HepG2 (cell line): Measurements from ENCODE around the gene RNU5B-1. TPM values are rescaled to one million over a fixed set of nuclear protein-coding genes. Genes with fewer than 3 reads are reported as not detected.

Experiments used
- ATAC-seq: fragments of 200-7000 bp; cut with Tn5 transposase; 3 replicates; pipeline ENCODE4 v1.9.1; 2020; ENCODE audit warnings: mild to moderate bottlenecking, moderate library complexity
- BruUV-seq: library from RNA; stranded (reverse); fragments of 400-500 nt; replicated peaks from 2 replicates; lab custom pipeline; 2021; lab: Mats Ljungman, UMichigan
- CTCF ChIA-PET: fragments of 300-600 bp; formaldehyde crosslinking; extraction: SDS; loops from one replicate; lab custom pipeline; 2021; ENCODE audit warnings: low total read pairs, inconsistent platforms, low intra/inter-chr PET ratio; lab: Yijun Ruan, JAX
- POLR2A ChIA-PET: fragments of 350-600 bp; sonication (Branson Sonifier 250); formaldehyde crosslinking; loops from one replicate; lab custom pipeline; 2020; ENCODE audit warnings: antibody characterized with exemption, inconsistent platforms; lab: Yijun Ruan, JAX
- DNase-seq: peaks from one replicate; pipeline ENCODE4 v3.0.0-alpha.2; 2015; ENCODE audit warnings: low spot score
- FAIRE-seq: peaks from 3 replicates; lab custom pipeline; 2011; peaks lifted over from hg19 to GRCh38; lab: Jason Lieb, UNC
- H2AFZ ChIP-seq: one replicate; pipeline ENCODE4 v1.6.1; 2011; ENCODE audit warnings: low read length, inconsistent platforms
- H3K27ac ChIP-seq: fragments of 300-600 bp; 3 replicates; pipeline ENCODE4 v1.8.0; 2011; ENCODE audit warnings: mixed run types, mild to moderate bottlenecking, mixed read lengths, low read length, inconsistent platforms; ENCODE audit not compliant: insufficient read depth; ENCODE audit errors: extremely low read length
- H3K27me3 ChIP-seq, 2 experiments: fragments of 200-600 bp in 1 of 2; 2 replicates in 1 of 2; 3 replicates in 1 of 2; pipeline versions ENCODE4 v1.6.0 to v1.8.0; 2011; ENCODE audit warnings: low read length in 2 of 2, mild to moderate bottlenecking in 2 of 2, moderate library complexity in 2 of 2, inconsistent platforms in 1 of 2; ENCODE audit not compliant: insufficient read depth in 2 of 2, control insufficient read depth in 1 of 2
- H3K36me3 ChIP-seq, 2 experiments: fragments of 200-600 bp in 1 of 2; replicated peaks in 1 of 2; 2 replicates in 1 of 2; 3 replicates in 1 of 2; pipeline versions ENCODE4 v1.5.1 to v1.8.0; 2011; ENCODE audit warnings: low read length in 2 of 2, inconsistent platforms in 1 of 2; ENCODE audit not compliant: insufficient read depth in 2 of 2, control insufficient read depth in 1 of 2
- H3K4me1 ChIP-seq: 2 replicates; pipeline ENCODE4 v1.5.1; 2012; ENCODE audit warnings: low read length, inconsistent platforms; ENCODE audit not compliant: insufficient read depth
- H3K4me2 ChIP-seq: 2 replicates; pipeline ENCODE4 v1.6.0; 2011; ENCODE audit warnings: low read depth, low read length, inconsistent platforms
- H3K4me3 ChIP-seq, 3 experiments: fragments of 200-600 bp in 1 of 3; sonication (generic), shearing (Covaris generic) in 1 of 3; replicated peaks in 1 of 3; 2 replicates each; pipeline ENCODE4 v1.5.1; 2011 to 2016; ENCODE audit warnings: low read length in 3 of 3, inconsistent platforms in 2 of 3, low read depth in 2 of 3, mild to moderate bottlenecking in 2 of 3, control low read depth in 1 of 3, mixed read lengths in 1 of 3; ENCODE audit not compliant: insufficient read depth in 1 of 3
- H3K79me2 ChIP-seq: one replicate; pipeline ENCODE4 v1.6.1; 2011; ENCODE audit warnings: low read length, inconsistent platforms; ENCODE audit not compliant: insufficient read depth
- H3K9ac ChIP-seq: 2 replicates; pipeline ENCODE4 v1.6.0; 2011; ENCODE audit warnings: mild to moderate bottlenecking, low read depth, low read length, inconsistent platforms; ENCODE audit not compliant: insufficient read depth
- H3K9me3 ChIP-seq: 2 replicates; pipeline ENCODE4 v1.5.1; 2012; ENCODE audit warnings: mild to moderate bottlenecking, low read length
- H4K20me1 ChIP-seq: 2 replicates; pipeline ENCODE4 v1.6.0; 2011; ENCODE audit warnings: inconsistent platforms, mild to moderate bottlenecking, low read length, moderate library complexity; ENCODE audit not compliant: insufficient read depth
- AHR ChIP-seq: IDR thresholded peaks from 2 replicates; pipeline ENCODE4 v1.6.1; 2018; ENCODE audit warnings: missing genetic modification reagents, missing compliant biosample characterization
- CCDC6 ChIP-seq: sonication (generic); formaldehyde crosslinking; IDR thresholded peaks from 2 replicates; pipeline ENCODE4 v1.8.1; 2022; ENCODE audit warnings: mild to moderate bottlenecking, missing genetic modification reagents, moderate library complexity
- CERS6 ChIP-seq: sonication (generic); formaldehyde crosslinking; IDR thresholded peaks from 2 replicates; pipeline ENCODE4 v1.5.0; 2020; ENCODE audit warnings: missing genetic modification reagents
- DMAP1 ChIP-seq: IDR thresholded peaks from 2 replicates; pipeline ENCODE4 v1.6.1; 2016
- GMEB1 ChIP-seq: sonication (generic); formaldehyde crosslinking; IDR thresholded peaks from 2 replicates; pipeline ENCODE4 v1.5.1; 2020; ENCODE audit warnings: missing genetic modification reagents, mild to moderate bottlenecking, borderline replicate concordance
- HMG20A ChIP-seq: IDR thresholded peaks from 2 replicates; pipeline ENCODE4 v1.6.1; 2016; ENCODE audit warnings: borderline replicate concordance
- HOXD1 ChIP-seq: sonication (generic); formaldehyde crosslinking; IDR thresholded peaks from 2 replicates; pipeline ENCODE4 v1.5.0; 2020; ENCODE audit warnings: missing genetic modification reagents
- POLR2A ChIP-seq, 2 experiments: IDR thresholded peaks; 2 replicates each; pipeline ENCODE4 v1.6.1; 2011; ENCODE audit warnings: low read depth in 2 of 2, low read length in 2 of 2, mild to moderate bottlenecking in 1 of 2, moderate library complexity in 1 of 2; ENCODE audit not compliant: insufficient read depth in 1 of 2
- TFDP2 ChIP-seq: sonication (generic); formaldehyde crosslinking; IDR thresholded peaks from 2 replicates; pipeline ENCODE4 v1.4.0; 2020; ENCODE audit warnings: missing genetic modification reagents
- ZNF235 ChIP-seq: sonication (generic); formaldehyde crosslinking; IDR thresholded peaks from 2 replicates; pipeline ENCODE4 v1.8.1; 2023; ENCODE audit warnings: mild to moderate bottlenecking, missing genetic modification reagents, borderline replicate concordance
- ZNF276 ChIP-seq: sonication (generic); formaldehyde crosslinking; IDR thresholded peaks from 2 replicates; pipeline ENCODE4 v1.4.0; 2020; ENCODE audit warnings: mild to moderate bottlenecking, low read depth, missing genetic modification reagents
- ZNF329 ChIP-seq: sonication (generic); formaldehyde crosslinking; IDR thresholded peaks from 2 replicates; pipeline ENCODE4 v1.9.0; 2021; ENCODE audit warnings: low read depth, mild to moderate bottlenecking, missing genetic modification reagents
- ZNF337 ChIP-seq: sonication (generic); formaldehyde crosslinking; IDR thresholded peaks from 2 replicates; pipeline ENCODE4 v1.5.1; 2020; ENCODE audit warnings: missing genetic modification reagents, low read depth, mild to moderate bottlenecking, borderline replicate concordance
- ZNF546 ChIP-seq: sonication (generic); formaldehyde crosslinking; conservative IDR thresholded peaks from 2 replicates; pipeline ENCODE4 v1.8.1; 2023; ENCODE audit warnings: mild to moderate bottlenecking, missing genetic modification reagents
- ZNF740 ChIP-seq: sonication (generic); formaldehyde crosslinking; IDR thresholded peaks from 2 replicates; pipeline ENCODE4 v1.4.0; 2020; ENCODE audit warnings: missing genetic modification reagents
- WGBS: methylation state at CpG from one replicate; pipeline ENCODE4 v1.1.6; 2017; ENCODE audit warnings: low lambda C conversion rate; 5-methylcytosine and 5-hydroxymethylcytosine counted together
- in situ Hi-C: cut with HindIII; loops from 2 replicates; pipeline ENCODE4 v1.10.0; 2017; ENCODE audit warnings: low pct_unique_long_range_greater_than_20kb; ENCODE audit not compliant: extremely low pct_ligation_motif_present
- intact Hi-C: fragments of 100-400 bp; cut with micrococcal nuclease; formaldehyde crosslinking; loops from one replicate; pipeline ENCODE4 v1.10.0; 2022; ENCODE audit not compliant: unreplicated experiment
- polyA plus RNA-seq, 8 experiments: library from polyadenylated mRNA; depleted of rRNA in 3 of 8; stranded (reverse) in 7 of 8; unstranded in 1 of 8; fragments of >200 nt; fragmentation: Illumina TruSeq in 4 of 8; extraction: Trizol in 4 of 8; gene quantifications; 2 replicates each; pipeline versions ENCODE4 v1.2.1 to v1.2.3, GENCODE V29; 2011 to 2016; ENCODE audit warnings: low read depth in 4 of 8, missing spikeins in 1 of 8, mixed read lengths in 1 of 8; ENCODE audit not compliant: insufficient read depth in 1 of 8
- total RNA-seq, 5 experiments: library from RNA; depleted of rRNA; stranded (reverse); fragments of >200 nt; fragmentation: Illumina TruSeq; extraction: Trizol; gene quantifications; 2 replicates each; pipeline ENCODE4 v1.2.3, GENCODE V29; 2016; ENCODE audit warnings: low read depth in 1 of 5

Gene RNU5B-1
- total and polyA plus RNA-seq, 2 of the 13 experiments (the other 11 are each of a cell fraction or from before 2014, with no cell fraction given): 1,646 TPM; not detected in 1

- TF ChIP-seq GMEB1 (CRISPR knock-in tag): peak; percentile 65; the same call in 1 of the 2 replicates
- TF ChIP-seq ZNF337: no peak
- no peak; the same call in 1 of the 2 replicates for TF ChIP-seq ZNF235
Measured at GRCh38 chr15:65286069-65286703, 18.3 kb upstream of the RNU5B-1 start (continued).

- no peaks in the 10 kb centered on the region for H4K20me1 ChIP-seq
- H3K4me1 ChIP-seq: peaks cover 46% of the 10 kb centered on the region
- POLR2A ChIA-PET: interaction anchor here (0.6 to 3.8 kb wide), 11 partner anchors 10 to 615 kb away, joined by 3 to 46 read pairs (median 4); partner anchors contain the start of genes CLPX, RNU5B-1 and SLC51B
- H3K27me3 ChIP-seq: no peaks in the 10 kb centered on the region; a peak in 1 of 5 replicates
- peak within 1 kb of the TSS; percentile 70 for H2AFZ ChIP-seq
- CTCF ChIA-PET: no interaction called here
- H3K9me3 ChIP-seq: no peaks in the 10 kb centered on the region
- H3K36me3 ChIP-seq: no peaks in the 10 kb centered on the region
- intact Hi-C loops (no loop called here), in situ Hi-C loops (no loop called here)
- H3K9ac ChIP-seq: peak within 1 kb of the TSS; percentile 75
- ATAC-seq (peak; percentile 94), FAIRE-seq (no peak), DNase-seq (peak; percentile 80)
- H3K27ac ChIP-seq: peak within 1 kb of the TSS; percentile 88
- H3K79me2 ChIP-seq: no peaks in the 10 kb centered on the region
- TSS peak; percentile 71 for BruUV-seq
- H3K4me2 ChIP-seq: peak within 1 kb of the TSS; percentile 93
- WGBS: 15% methylated on average over 9 of the region's 62 CpGs
- peak within 1 kb of the TSS; percentile 53 to 82 (median 78) for H3K4me3 ChIP-seq
- TF ChIP-seq ZNF329: peak; percentile 68; the same call in 1 of the 2 replicates
- TF ChIP-seq CCDC6 (CRISPR knock-in tag): peak; percentile 77; the same call in 1 of the 2 replicates
- no peak for TF ChIP-seq HOXD1 (CRISPR knock-in tag)
- TF ChIP-seq ZNF740 (CRISPR knock-in tag): peak; percentile 71; the same call in 1 of the 2 replicates
- peak; percentile 87 for TF ChIP-seq ZNF546 (CRISPR knock-in tag)
- TF ChIP-seq AHR (CRISPR knock-in tag): no peak
- peak; percentile 89 for TF ChIP-seq TFDP2
- no peak for TF ChIP-seq HMG20A (CRISPR knock-in tag)
- TF ChIP-seq DMAP1 (CRISPR knock-in tag): 0 out of 2 replicates have a peak, but pooled peaks have one; percentile 36
- no peak for TF ChIP-seq CERS6 (CRISPR knock-in tag)
- peak; percentile 82; the same call in 1 of the 2 replicates for TF ChIP-seq ZNF276 (CRISPR knock-in tag)
- peak; percentile 52 to 69 for TF ChIP-seq POLR2A (IDR thresholded peaks at IDR 0.05; ENCODE audit: insufficient read depth in 1 of 2, low read depth in 2 of 2, low read length in 2 of 2)
Measured at GRCh38 chr15:65286704-65287519, 17.6 kb upstream of the RNU5B-1 start, which contains the start of gene PARP16. TSS of gene PARP16 (minus strand) at chr15:65286883. CDS start at chr15:65286426, 457 bp downstream.
